NT2/D1 (cell line): ENCODE measurements around the gene MT1H.
A peak's percentile ranks its signal among the peaks of the same experiment; 100 is the strongest.
"Not testable (repeated sequence)": the region's sequence is repeated elsewhere in the genome, so short reads cannot be mapped to it uniquely, and the experiment has no call there.

Experiments used
- DNase-seq: peaks from one replicate; pipeline ENCODE4 v3.0.0-alpha.2; 2011; ENCODE audit warnings: low read depth, low spot score
- H3K27me3 ChIP-seq: 2 replicates; pipeline ENCODE4 v1.6.0; 2011; ENCODE audit warnings: mild to moderate bottlenecking; ENCODE audit not compliant: insufficient read length, insufficient read depth
- H3K36me3 ChIP-seq: 2 replicates; pipeline ENCODE4 v1.6.1; 2011; ENCODE audit warnings: mild to moderate bottlenecking, low read length, mixed read lengths; ENCODE audit not compliant: insufficient read depth, insufficient read length
- H3K4me1 ChIP-seq: 2 replicates; pipeline ENCODE4 v1.5.1; 2011; ENCODE audit not compliant: insufficient read depth, insufficient read length
- H3K4me3 ChIP-seq: 2 replicates; pipeline ENCODE4 v1.5.1; 2011; ENCODE audit warnings: low read depth; ENCODE audit not compliant: insufficient read length
- H3K9ac ChIP-seq: 2 replicates; pipeline ENCODE4 v1.6.0; 2011; ENCODE audit warnings: low read depth; ENCODE audit not compliant: insufficient read length
- H3K9me3 ChIP-seq: 2 replicates; pipeline ENCODE4 v1.5.1; 2011; ENCODE audit warnings: mild to moderate bottlenecking, low read length; ENCODE audit not compliant: insufficient read depth
- SUZ12 ChIP-seq: IDR thresholded peaks from 2 replicates; pipeline ENCODE4 v1.6.1; 2011; ENCODE audit not compliant: insufficient read length, insufficient read depth; ENCODE audit errors: extremely low read depth
- YY1 ChIP-seq: IDR thresholded peaks from 2 replicates; pipeline ENCODE4 v1.6.1; 2011; ENCODE audit not compliant: insufficient read length, insufficient read depth
- ZNF274 ChIP-seq: IDR thresholded peaks from 2 replicates; pipeline ENCODE4 v1.6.1; 2011; ENCODE audit warnings: mild to moderate bottlenecking, low read depth, low read length

The MT1H gene

DNA sequence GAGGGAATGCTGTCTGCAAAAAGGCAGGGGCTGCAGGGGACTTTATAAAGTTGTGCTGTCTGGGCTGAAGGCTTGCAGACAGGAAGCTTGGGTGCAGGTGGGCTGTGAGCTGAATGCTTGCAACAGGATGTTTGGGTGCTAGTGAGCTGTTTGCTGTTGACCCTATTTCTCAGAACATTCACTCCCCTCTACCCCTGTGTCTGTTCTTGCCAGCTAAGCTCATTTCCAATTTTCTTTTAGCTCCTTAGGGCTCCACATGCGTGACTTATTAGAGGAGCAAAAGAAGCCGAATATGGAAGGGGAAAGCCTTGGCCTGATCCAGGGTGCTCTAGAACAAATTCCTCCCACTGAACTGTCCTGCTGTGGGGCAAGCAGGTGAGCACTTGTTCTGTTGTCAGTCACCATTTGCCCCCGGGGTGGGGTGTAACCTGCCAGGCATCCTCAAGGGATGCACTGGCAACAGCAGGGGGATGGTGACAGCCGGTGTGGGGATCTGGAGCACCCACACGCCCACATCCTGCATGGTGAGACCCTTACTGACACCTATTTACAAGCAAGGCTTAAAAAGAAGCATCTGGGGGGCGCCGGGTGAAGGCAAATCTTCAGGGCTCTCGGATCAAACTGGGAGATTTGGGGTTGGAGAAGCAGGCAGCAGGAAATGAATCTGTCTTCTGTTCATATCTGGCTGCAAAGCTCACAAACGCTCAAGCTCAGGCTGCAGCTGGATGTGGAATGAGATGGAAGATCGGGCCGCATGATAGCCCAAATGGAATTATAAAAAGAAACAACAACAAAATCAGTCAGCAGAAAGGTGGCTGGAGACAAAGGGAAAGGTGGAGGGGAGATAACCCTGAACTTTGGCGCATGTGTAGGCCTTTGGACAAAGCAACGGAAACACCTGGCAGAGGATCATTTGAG, 39.2 kb downstream of the MT1H start:
- Histone ChIP-seq H3K9ac (no peak overlapping the region), H3K27me3 (no peaks in the 10 kb centered on the region), H3K4me1 (peaks cover 7% of the 10 kb centered on the region), H3K4me3 (no peak overlapping the region), H3K36me3 (no peaks in the 10 kb centered on the region), H3K9me3 (no peaks in the 10 kb centered on the region)
- no peak for DNase-seq
- no peak for TF ChIP-seq SUZ12
- no peak for TF ChIP-seq YY1
- no peak for TF ChIP-seq ZNF274

- Histone ChIP-seq H3K36me3 (no peaks in the 10 kb centered on the region), H3K4me3 (no peak overlapping the region), H3K9ac (no peak overlapping the region), H3K27me3 (no peaks in the 10 kb centered on the region), H3K9me3 (no peaks in the 10 kb centered on the region), H3K4me1 (peaks cover 7% of the 10 kb centered on the region)
- no peak for DNase-seq
- TF ChIP-seq YY1: no peak
- TF ChIP-seq ZNF274: no peak
- no peak for TF ChIP-seq SUZ12
These were observed 39.9 kb downstream of the MT1H start for GRCh38 chr16:56709443-56710040.

DNA sequence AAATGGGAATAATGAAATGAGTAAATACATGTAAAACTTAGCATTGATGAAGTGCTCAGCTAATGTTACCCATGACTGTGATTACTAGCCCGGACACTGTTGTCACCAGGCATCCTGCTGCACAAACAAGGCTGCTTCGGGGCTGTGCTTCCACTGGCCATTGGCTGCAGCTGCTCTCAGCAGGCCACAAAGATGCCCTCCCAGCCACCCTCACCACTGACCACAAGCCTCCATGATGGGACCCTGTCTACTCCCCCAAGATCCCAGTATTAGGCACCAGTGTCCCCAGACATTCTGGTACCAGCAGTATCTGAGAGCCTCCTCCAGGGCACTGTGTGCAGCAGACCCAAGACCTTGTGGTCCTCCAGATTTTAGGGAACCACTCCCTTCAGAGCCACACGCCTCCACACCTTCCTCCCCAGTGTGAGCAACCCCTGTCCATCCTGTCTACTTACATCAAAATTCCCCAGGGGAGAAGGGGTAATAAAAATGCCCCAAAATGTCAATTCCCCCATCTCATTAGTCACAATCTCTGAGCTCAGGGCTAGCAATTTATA, 40.6 kb downstream of the MT1H start:
- no peaks in the 10 kb centered on the region for H3K36me3 ChIP-seq
- H3K9ac ChIP-seq: peak overlapping the region; percentile 5
- TF ChIP-seq SUZ12 (no peak), ZNF274 (no peak), YY1 (no peak)

DNA sequence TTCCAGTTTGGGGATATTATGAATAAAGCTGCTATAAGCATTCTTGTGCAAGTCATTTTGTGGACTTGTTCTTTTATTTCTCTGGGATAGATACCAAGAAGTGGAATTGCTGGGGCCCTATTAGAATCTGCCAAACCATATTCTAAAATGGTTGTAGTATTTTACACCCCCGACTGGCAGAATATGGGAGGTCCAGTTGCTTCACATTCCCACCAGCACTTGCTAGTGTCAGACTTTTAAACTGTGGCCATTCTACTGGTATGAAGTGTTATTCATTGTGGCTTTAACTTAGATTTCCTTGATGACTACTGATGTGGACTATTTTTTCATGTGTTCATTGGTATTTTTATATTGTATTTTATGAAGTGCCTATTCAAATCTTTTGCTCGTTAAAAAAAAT, 42.2 kb downstream of the MT1H start:
- H3K27me3 ChIP-seq: no peaks in the 10 kb centered on the region
- no peak overlapping the region for H3K9ac ChIP-seq
- H3K4me1 ChIP-seq: peaks cover 7% of the 10 kb centered on the region
- TF ChIP-seq ZNF274 (no peak), YY1 (no peak), SUZ12 (no peak)
- H3K36me3 ChIP-seq: no peaks in the 10 kb centered on the region
- no peaks in the 10 kb centered on the region for H3K9me3 ChIP-seq
- no peak overlapping the region for H3K4me3 ChIP-seq
- DNase-seq: no peak

More for the DNA sequence above, 40.6 kb downstream of the MT1H start:
- H3K27me3 ChIP-seq: no peaks in the 10 kb centered on the region
- no peak for DNase-seq
- no peaks in the 10 kb centered on the region for H3K9me3 ChIP-seq
- peaks cover 7% of the 10 kb centered on the region for H3K4me1 ChIP-seq
- no peak overlapping the region for H3K4me3 ChIP-seq

GRCh38 chr16:56713794-56714193, 44.2 kb downstream of the MT1H start:
- H3K36me3 ChIP-seq: no peaks in the 10 kb centered on the region
- H3K9ac ChIP-seq: no peak overlapping the region
- H3K9me3 ChIP-seq: no peaks in the 10 kb centered on the region
- TF ChIP-seq ZNF274 (no peak), SUZ12 (no peak), YY1 (no peak)
- no peak overlapping the region for H3K4me3 ChIP-seq
- no peak for DNase-seq
- no peaks in the 10 kb centered on the region for H3K27me3 ChIP-seq
- H3K4me1 ChIP-seq: peaks cover 2% of the 10 kb centered on the region

GRCh38 chr16:56715126-56715525, 45.5 kb downstream of the MT1H start:
- DNase-seq: no peak
- Histone ChIP-seq H3K4me1 (no peaks in the 10 kb centered on the region), H3K9ac (no peak overlapping the region), H3K9me3 (no peaks in the 10 kb centered on the region), H3K4me3 (no peak overlapping the region), H3K27me3 (no peaks in the 10 kb centered on the region), H3K36me3 (no peaks in the 10 kb centered on the region)
- TF ChIP-seq SUZ12 (no peak), YY1 (no peak), ZNF274 (no peak)

- H3K9me3 ChIP-seq: no peaks in the 10 kb centered on the region
These were observed 47.1 kb downstream of the MT1H start for GRCh38 chr16:56716761-56717160.

GRCh38 chr16:56717532-56717931, 47.9 kb downstream of the MT1H start:
- not testable (repeated sequence) for H3K4me3 ChIP-seq, H3K9ac ChIP-seq, DNase-seq, H3K36me3 ChIP-seq, H3K4me1 ChIP-seq, H3K27me3 ChIP-seq, H3K9me3 ChIP-seq

More at GRCh38 chr16:56716761-56717160, 47.1 kb downstream of the MT1H start:
- H3K27me3 ChIP-seq: no peaks in the 10 kb centered on the region
- DNase-seq: no peak
- H3K9ac ChIP-seq: no peak overlapping the region
- no peaks in the 10 kb centered on the region for H3K4me1 ChIP-seq
- no peak overlapping the region for H3K4me3 ChIP-seq
- no peak for TF ChIP-seq YY1
- TF ChIP-seq SUZ12: no peak
- no peak for TF ChIP-seq ZNF274
- H3K36me3 ChIP-seq: no peaks in the 10 kb centered on the region
